ENCODE results near the gene UNC5CL.
"Not testable (repeated sequence)": the region's sequence is repeated elsewhere in the genome, so short reads cannot be mapped to it uniquely, and the experiment has no call there.

UNC5CL gene

GRCh38 chr6:41008011-41008410 lies 31.0 kb downstream of the UNC5CL start:
- DNase-seq (ENCODE audit: low read depth in 4 of 4, low spot score in 1 of 4) = no peak

GRCh38 chr6:41006980-41007379 lies 32.0 kb downstream of the UNC5CL start:
- DNase-seq (ENCODE audit: low read depth in 4 of 4, low spot score in 1 of 4) = not testable (repeated sequence)

GRCh38 chr6:41006217-41006616 lies 32.8 kb downstream of the UNC5CL start:
- DNase-seq (ENCODE audit: low read depth in 4 of 4, low spot score in 1 of 4) = peak; percentile 24 to 41 (median 32)

DNA sequence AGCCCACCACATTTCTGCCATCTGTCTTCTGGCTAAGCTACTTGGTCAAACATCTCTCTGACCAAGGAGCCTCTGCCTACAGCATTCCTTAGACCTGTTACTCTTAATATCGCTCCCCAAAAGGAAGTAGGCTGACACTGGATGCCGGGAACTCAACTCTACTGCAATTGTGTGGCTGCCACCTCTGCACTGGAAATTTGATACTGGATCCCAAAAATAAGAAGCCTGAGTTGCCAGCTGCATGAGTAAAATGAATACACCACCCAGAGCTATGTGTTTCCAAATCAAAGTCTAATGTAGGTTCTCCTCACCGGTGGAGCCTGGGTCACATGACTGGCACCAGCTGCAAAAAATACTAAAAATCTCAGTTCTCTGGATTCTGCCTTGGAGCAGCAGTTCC lies 36.9 kb downstream of the UNC5CL start:
- no peak for DNase-seq (ENCODE audit: low read depth in 4 of 4, low spot score in 1 of 4)

DNA sequence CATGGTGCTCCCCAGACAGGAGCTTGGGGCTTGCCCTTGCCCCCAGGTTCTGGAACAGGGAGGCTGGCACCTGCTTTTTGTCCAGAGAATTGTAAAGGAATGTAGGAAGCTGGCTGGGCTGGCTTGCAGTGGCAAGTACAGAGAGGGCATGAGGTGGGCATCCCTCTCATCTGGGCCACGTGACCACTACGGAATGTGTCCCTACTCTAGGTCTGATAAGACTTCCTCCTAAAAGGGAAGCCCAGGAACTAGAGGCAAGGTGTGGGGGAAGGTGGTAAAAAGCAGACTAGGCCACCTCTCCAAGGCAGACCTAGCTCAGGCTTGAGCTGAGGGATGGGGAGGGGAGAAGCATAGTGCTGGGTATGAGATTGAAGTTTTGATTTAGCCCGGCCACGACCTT lies 38.8 kb downstream of the UNC5CL start:
- no peak for DNase-seq (ENCODE audit: low read depth in 4 of 4, low spot score in 1 of 4)

DNA sequence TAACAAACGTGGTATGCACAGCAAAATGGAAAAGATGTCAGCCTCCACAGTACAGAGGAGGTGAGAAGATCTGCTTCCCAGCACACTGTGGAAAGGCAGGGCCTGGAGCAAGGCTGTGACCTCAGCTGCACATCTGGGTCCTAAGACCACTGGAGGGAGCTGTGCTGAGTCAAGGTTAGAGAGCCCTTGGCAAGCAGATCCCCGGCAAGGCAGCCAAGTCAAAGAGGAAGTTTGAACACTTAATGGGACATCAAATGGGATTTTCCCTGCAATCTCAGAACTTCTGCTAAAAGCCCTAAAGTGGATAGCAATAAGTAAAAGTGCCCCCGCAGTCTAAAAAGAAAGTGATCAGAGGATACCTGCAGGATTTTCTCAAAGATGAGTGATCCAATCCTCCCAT lies 39.5 kb downstream of the UNC5CL start:
- DNase-seq (ENCODE audit: low read depth in 4 of 4, low spot score in 1 of 4) = no peak

GRCh38 chr6:40998661-40999060 lies 40.4 kb downstream of the UNC5CL start:
- no peak for DNase-seq (ENCODE audit: low read depth in 4 of 4, low spot score in 1 of 4)

DNA sequence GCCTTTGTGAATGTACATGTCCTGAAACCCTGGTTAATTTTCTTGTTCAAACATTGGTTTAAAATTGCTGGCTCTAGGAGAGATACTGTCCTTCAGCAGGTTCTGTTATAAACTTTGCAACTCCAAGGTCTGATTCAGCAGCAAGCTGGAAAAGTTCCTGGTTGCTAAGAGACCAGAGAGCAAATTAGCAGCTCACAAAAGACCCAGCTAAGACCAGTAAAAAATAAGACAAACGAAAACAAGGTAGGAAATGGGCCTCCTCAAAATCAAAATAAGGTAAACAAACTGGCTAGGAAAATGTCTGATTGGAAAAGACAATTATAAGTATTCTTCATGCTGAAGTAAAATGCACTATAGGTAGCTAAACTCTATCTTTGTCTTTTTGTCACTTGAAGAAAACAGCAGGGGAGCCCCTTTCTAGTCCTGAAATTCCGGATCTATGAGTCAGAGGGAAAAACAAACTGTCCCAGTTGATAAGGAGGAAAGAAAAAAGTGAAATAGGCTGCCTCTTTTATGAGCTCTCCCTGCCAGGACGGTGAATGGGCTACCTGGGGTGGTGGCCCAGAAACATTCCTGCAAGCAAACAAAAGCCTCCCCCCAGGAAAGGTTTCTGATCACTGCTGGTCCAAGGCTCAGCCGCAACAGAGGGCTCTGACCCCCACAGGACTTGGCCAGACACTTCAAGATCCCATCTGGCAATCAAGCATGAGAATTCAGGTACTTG lies 41.6 kb downstream of the UNC5CL start:
- no peak for DNase-seq (ENCODE audit: low read depth in 4 of 4, low spot score in 1 of 4)

GRCh38 chr6:40996591-40997233 lies 42.3 kb downstream of the UNC5CL start:
- DNase-seq (ENCODE audit: low read depth in 4 of 4, low spot score in 1 of 4) = no peak

DNA sequence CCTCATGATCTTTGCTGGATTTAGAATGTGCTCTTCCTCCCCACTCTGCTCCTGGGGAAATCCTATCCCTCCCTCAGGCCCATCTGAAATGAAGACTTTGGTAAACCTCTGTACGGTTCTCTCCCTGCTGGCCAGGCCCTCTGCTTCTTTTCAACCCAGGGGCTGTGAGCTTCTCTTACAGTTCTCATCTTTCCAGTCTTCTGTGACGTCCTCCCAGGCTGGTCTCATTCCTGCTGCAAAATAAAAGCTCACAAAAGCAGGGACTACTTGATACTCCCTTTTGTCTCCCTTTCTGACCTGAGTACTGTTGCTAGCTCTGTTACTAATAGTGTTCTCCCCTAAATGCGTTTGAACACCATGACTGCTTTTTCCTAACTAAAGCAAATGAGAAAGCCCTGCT lies 46.3 kb downstream of the UNC5CL start:
- no peak for DNase-seq (ENCODE audit: low read depth in 4 of 4, low spot score in 1 of 4)

GRCh38 chr6:40990301-40990700 lies 48.7 kb downstream of the UNC5CL start:
- DNase-seq (ENCODE audit: low read depth in 4 of 4, low spot score in 1 of 4) = no peak

GRCh38 chr6:40989204-40990169 lies 49.5 kb downstream of the UNC5CL start:
- no peak for DNase-seq (ENCODE audit: low read depth in 4 of 4, low spot score in 1 of 4)

DNA sequence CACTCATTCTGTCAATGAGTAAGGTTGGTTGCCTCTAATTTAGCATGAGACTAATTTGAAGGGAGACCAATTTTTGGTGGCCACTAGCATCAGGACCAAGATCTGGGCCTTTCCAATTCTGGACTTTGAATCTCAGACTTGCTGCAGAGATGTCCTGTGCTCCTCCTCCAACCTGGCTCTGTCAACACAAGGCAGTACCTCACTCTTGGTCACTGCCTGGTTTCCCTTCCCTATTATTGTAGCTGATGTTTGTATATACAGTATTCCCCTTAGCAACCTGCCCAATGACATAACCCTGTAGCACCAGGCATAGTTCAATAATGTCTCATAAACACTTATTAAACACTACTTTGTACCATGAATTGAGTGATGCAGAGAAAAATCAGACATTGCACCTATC lies 50.4 kb downstream of the UNC5CL start:
- DNase-seq (ENCODE audit: low read depth in 4 of 4, low spot score in 1 of 4) = no peak

- DNase-seq (ENCODE audit: low read depth in 4 of 4, low spot score in 1 of 4) = no peak
These were observed 51.9 kb downstream of the UNC5CL start for GRCh38 chr6:40986921-40987819.

DNA sequence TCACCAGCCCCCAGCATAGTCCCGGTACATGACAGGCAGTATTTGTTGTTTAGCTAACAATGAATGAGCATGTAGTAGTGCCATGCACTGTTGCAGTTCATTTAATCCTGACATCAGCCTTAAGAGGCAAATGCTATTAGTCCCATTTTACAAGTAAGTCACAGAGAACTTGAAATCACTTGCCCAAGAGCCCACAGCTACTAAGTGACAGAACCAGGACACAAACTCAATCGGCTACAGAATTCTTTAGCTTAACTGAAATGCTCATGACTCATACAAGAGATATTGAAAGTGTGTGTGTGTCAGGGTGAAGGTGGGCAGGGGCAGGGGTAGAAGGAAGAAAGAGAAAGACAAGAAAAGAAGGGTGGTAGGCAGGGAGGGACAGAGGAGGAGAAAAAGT lies 52.7 kb downstream of the UNC5CL start:
- no peak for DNase-seq (ENCODE audit: low read depth in 4 of 4, low spot score in 1 of 4)

GRCh38 chr6:40983752-40984151 lies 55.3 kb downstream of the UNC5CL start:
- DNase-seq (ENCODE audit: low read depth in 4 of 4, low spot score in 1 of 4) = no peak

DNA sequence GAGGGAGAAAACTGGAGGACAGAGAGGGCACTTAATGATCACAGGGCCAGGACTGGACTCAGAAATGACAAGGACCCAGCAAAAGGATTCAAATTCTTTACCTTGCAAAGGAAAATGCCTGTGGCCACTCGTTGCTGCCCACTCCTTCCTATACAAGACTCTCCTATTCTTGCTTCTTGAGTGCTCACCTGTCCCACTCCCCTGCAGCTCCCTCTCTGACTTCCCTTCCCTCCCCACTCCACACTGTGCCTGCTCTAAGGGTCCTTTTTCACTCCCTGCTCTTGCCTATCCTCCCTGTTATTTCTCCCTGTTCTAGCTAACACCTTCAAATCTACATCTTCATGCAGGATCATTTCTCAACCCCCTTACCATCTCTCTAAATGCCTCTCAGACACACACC lies 56.1 kb downstream of the UNC5CL start:
- DNase-seq (ENCODE audit: low read depth in 4 of 4, low spot score in 1 of 4) = no peak

- no peak for DNase-seq (ENCODE audit: low read depth in 4 of 4, low spot score in 1 of 4)
These were observed 60.2 kb downstream of the UNC5CL start for GRCh38 chr6:40978687-40979289.

DNA sequence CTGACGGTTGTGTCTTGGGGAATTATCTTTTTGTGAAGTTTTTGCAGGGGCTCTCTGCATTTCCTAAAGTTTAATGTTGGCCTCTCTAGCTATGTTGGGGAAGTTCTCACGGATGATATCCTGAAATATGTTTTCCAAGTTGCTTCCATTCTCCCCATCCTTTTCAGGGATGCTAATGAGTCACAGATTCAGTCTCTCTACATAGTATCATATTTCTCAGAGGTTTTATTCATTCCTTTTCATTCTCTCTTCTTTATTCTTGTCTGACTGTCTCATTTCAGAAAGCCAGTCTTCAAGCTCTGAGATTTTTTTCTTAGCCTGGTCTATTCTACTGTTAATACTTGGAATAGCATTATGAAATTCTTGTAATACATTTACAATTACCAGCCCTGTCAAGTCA lies 61.3 kb downstream of the UNC5CL start:
- DNase-seq (ENCODE audit: low read depth in 4 of 4, low spot score in 1 of 4) = no peak

- DNase-seq (ENCODE audit: low read depth in 4 of 4, low spot score in 1 of 4) = no peak
These were observed 61.9 kb downstream of the UNC5CL start for GRCh38 chr6:40977085-40977484.

Measured in stimulated activated CD4-positive, alpha-beta T cell treated with anti-CD3 and anti-CD28 coated beads, Interleukin-1b, Interleukin-23, amount 100 ng/mL, for 24 hours (primary cell).